ENCODE data around the gene GARIN5B. TPM values are rescaled to one million over a fixed set of nuclear protein-coding genes. Genes with fewer than 3 reads are reported as not detected.

The GARIN5B gene
- total RNA-seq, 4 donors from 2014 or later: not detected

DNA sequence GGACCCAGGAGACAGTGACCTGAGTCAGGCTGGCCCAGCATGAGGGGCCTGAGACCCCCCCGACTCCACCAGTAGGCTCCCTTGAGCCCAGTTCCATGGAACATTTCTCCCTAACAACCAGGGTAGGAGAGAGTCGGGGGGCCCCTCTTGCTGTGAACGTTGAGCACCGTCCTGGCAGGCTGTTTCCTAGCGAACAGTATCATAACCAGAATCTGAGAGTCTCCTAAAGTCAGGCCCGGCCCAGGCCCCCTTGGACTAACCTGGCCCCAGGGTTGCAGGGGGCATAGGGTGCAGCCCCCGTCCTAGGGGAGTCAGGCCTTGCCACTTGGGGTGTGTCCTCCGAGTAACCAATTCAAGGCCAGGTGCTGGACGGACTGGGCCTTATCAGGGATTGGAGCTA, 51.7 kb downstream of the GARIN5B start:
- Histone ChIP-seq H3K4me3 (replicated peaks in 1 of 3) (no peak overlapping the region), H3K4me1 (no peaks in the 10 kb centered on the region), H3K36me3 (no peaks in the 10 kb centered on the region), H3K27me3 (no peaks in the 10 kb centered on the region), H3K9me3 (no peaks in the 10 kb centered on the region), H3K27ac (no peak overlapping the region)
- 83 to 94% methylated on average over 3 to 8 of the region's 9 CpGs for WGBS, 2 donors
- DNase-seq: no peak
- intact Hi-C loops (cut with DNase I): no loop called here
- TF ChIP-seq, protein P1, sequence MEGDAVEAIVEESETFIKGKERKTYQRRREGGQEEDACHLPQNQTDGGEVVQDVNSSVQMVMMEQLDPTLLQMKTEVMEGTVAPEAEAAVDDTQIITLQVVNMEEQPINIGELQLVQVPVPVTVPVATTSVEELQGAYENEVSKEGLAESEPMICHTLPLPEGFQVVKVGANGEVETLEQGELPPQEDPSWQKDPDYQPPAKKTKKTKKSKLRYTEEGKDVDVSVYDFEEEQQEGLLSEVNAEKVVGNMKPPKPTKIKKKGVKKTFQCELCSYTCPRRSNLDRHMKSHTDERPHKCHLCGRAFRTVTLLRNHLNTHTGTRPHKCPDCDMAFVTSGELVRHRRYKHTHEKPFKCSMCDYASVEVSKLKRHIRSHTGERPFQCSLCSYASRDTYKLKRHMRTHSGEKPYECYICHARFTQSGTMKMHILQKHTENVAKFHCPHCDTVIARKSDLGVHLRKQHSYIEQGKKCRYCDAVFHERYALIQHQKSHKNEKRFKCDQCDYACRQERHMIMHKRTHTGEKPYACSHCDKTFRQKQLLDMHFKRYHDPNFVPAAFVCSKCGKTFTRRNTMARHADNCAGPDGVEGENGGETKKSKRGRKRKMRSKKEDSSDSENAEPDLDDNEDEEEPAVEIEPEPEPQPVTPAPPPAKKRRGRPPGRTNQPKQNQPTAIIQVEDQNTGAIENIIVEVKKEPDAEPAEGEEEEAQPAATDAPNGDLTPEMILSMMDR (IDR thresholded peaks at IDR 0.05): no peak
- TF ChIP-seq POLR2A (IDR thresholded peaks at IDR 0.05): no peak

DNA sequence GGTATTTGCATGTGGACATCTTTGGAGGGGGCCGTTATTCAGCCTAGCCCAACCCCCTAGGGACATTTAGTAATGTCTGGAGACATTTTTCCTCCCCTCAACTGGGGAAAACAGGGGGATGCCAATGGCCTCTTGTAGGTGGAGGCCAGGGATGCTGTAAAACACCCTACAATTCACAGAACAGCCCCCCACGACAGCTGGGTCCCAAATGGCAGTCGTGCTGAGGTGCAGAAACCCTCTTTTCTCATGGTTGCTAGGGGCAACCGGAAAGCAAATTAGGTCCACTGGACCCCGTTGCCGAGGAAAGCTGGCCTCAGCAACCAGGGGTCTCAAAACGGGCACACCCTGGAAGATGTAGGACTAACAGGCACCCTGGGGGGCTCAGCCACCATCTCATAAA, 52.6 kb downstream of the GARIN5B start:
- TF ChIP-seq, protein P1 (IDR thresholded peaks at IDR 0.05): no peak
- no peak for TF ChIP-seq POLR2A (IDR thresholded peaks at IDR 0.05)
- no peak overlapping the region for H3K27ac ChIP-seq
- H3K36me3 ChIP-seq: no peaks in the 10 kb centered on the region
- H3K27me3 ChIP-seq: no peaks in the 10 kb centered on the region
- H3K9me3 ChIP-seq: no peaks in the 10 kb centered on the region
- intact Hi-C loops (cut with DNase I): no loop called here
- no peak for DNase-seq
- 76 to 89% methylated on average over 4 to 7 of the region's 7 CpGs for WGBS, 2 donors
- no peaks in the 10 kb centered on the region for H3K4me1 ChIP-seq
- no peak overlapping the region for H3K4me3 ChIP-seq (replicated peaks in 1 of 3)

DNA sequence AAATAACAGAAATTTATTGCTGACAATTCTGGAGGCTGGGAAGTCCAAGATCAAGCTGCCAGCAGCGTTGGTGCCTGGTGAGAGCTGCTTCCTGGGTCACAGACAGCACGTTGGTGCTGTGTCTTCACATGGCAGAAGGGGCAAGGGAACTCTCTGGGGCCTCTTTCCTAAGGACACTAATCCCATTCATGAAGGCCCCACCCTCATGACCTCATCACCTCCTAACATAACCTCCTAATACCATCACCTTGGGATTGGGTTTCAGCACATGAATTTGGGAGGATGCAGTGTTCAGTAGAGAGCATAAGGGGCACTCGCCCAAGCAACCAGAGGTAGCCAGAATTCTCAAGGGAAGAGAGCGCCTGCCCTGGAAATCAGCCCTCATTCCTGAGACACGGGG, 53.6 kb downstream of the GARIN5B start:
- WGBS, 2 donors: 86 to 94% methylated on average over 5 of the region's 5 CpGs
- H3K36me3 ChIP-seq: no peaks in the 10 kb centered on the region
- intact Hi-C loops (cut with DNase I): loop anchor here (10.0 kb wide), 2 partner anchors 115 to 195 kb away; no protein-coding TSS in a partner anchor

DNA sequence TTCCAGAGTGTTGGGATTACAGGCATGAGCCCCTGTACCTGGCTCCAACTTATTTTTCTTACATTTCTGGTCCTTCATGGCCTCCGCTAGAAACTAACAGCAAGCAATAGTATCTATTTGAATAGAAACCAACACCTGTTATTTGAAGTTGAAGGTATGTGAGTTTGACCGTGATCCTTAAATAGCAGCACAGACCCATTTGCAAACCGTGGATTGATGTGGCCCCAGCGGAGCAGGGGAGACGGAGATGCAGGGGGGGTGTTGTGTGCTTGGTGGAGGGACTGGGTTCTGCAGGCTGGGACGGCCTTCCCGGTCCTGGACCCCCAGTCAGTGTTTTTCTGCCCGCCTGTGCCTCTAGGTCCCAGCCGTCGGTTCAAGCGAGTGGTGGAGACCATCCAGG, 54.8 kb downstream of the GARIN5B start:
- no peaks in the 10 kb centered on the region for H3K4me1 ChIP-seq
- TF ChIP-seq, protein P1 (IDR thresholded peaks at IDR 0.05): no peak
- TF ChIP-seq POLR2A (IDR thresholded peaks at IDR 0.05): no peak
- WGBS, 2 donors: 92 to 95% methylated on average over 5 to 7 of the region's 11 CpGs
- no peaks in the 10 kb centered on the region for H3K36me3 ChIP-seq
- H3K4me3 ChIP-seq (replicated peaks in 1 of 3): no peak overlapping the region
- no peak overlapping the region for H3K27ac ChIP-seq
- H3K27me3 ChIP-seq: no peaks in the 10 kb centered on the region
- DNase-seq: no peak
- H3K9me3 ChIP-seq: no peaks in the 10 kb centered on the region
- intact Hi-C loops (cut with DNase I): loop anchor here (10.0 kb wide), 2 partner anchors 117 to 197 kb away; no protein-coding TSS in a partner anchor

More for the DNA sequence above, 53.6 kb downstream of the GARIN5B start:
- TF ChIP-seq, protein P1 (IDR thresholded peaks at IDR 0.05): no peak
- no peak for TF ChIP-seq POLR2A (IDR thresholded peaks at IDR 0.05)
- H3K4me3 ChIP-seq (replicated peaks in 1 of 3): no peak overlapping the region
- no peak overlapping the region for H3K27ac ChIP-seq
- H3K27me3 ChIP-seq: no peaks in the 10 kb centered on the region
- H3K4me1 ChIP-seq: no peaks in the 10 kb centered on the region
- no peaks in the 10 kb centered on the region for H3K9me3 ChIP-seq
- no peak for DNase-seq

DNA sequence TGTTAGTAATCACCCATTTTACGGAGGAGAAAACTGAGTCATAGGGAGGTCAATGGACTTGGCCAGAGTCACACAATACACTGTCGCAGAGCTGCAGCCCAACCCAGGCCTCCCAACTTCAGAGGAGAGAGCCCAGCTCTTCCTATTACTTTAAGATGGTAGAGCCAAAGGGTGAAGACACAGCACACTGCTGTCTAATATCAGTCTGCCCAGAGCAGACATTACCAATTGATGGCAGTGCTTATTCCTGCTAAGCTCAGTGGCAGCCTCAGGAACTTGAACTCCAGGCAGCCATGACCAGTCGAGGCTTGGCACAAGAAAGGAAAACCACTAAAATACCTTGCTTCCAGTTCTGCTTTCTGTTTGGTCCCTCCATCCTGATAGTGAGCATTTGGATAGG, 56.3 kb downstream of the GARIN5B start:
- 87 to 90% methylated on average over 3 of the region's 3 CpGs for WGBS, 2 donors
- no peak overlapping the region for H3K27ac ChIP-seq
- H3K36me3 ChIP-seq: no peaks in the 10 kb centered on the region
- H3K9me3 ChIP-seq: no peaks in the 10 kb centered on the region
- H3K4me3 ChIP-seq (replicated peaks in 1 of 3): no peak overlapping the region
- no peaks in the 10 kb centered on the region for H3K27me3 ChIP-seq
- DNase-seq: no peak
- intact Hi-C loops (cut with DNase I): loop anchor here (10.0 kb wide), 2 partner anchors 118 to 198 kb away; no protein-coding TSS in a partner anchor
- H3K4me1 ChIP-seq: peaks cover under 1 to 4% of the 10 kb centered on the region in 2 donors
- TF ChIP-seq POLR2A (IDR thresholded peaks at IDR 0.05): no peak
- TF ChIP-seq, protein P1 (IDR thresholded peaks at IDR 0.05): no peak
